NCI-H1694 (cell line): ENCODE results near the gene PCDHGA10.
"Not testable (repeated sequence)": the region's sequence is repeated elsewhere in the genome, so short reads cannot be mapped to it uniquely, and the experiment has no call there.

Experiments used
- DNase-seq: peaks from one replicate; lab custom pipeline; 2025; lab: John Stamatoyannopoulos, UW

PCDHGA10 gene

GRCh38 chr5:141420855-141421488 is 8.2 kb downstream of the PCDHGA10 start, which contains the start of gene PCDHGA11:
Gene PCDHGA11, plus strand, starts transcription at chr5:141421051. Its CDS starts 177 bp downstream, at chr5:141421228.
- no peak for DNase-seq

- no peak for DNase-seq
Observed at GRCh38 chr5:141421489-141421855, 8.7 kb downstream of the PCDHGA10 start.

- DNase-seq: no peak
Observed at GRCh38 chr5:141422742-141423291, 10.0 kb downstream of the PCDHGA10 start.

GRCh38 chr5:141427783-141428426 is 15.1 kb downstream of the PCDHGA10 start:
- no peak for DNase-seq

GRCh38 chr5:141430332-141431113 is 17.7 kb downstream of the PCDHGA10 start, which contains the start of gene PCDHGA12:
Gene PCDHGA12, plus strand, starts transcription at chr5:141430507. Its CDS starts 253 bp downstream, at chr5:141430760.
- DNase-seq: no peak

GRCh38 chr5:141431286-141431685 is 18.5 kb downstream of the PCDHGA10 start:
- no peak for DNase-seq

- DNase-seq: not testable (repeated sequence)
Observed at GRCh38 chr5:141432308-141432707, 19.5 kb downstream of the PCDHGA10 start.

- not testable (repeated sequence) for DNase-seq
Observed at GRCh38 chr5:141432726-141433125, 19.9 kb downstream of the PCDHGA10 start.

- DNase-seq: no peak
Observed at GRCh38 chr5:141434006-141434405, 21.2 kb downstream of the PCDHGA10 start.

GRCh38 chr5:141437221-141437620 is 24.4 kb downstream of the PCDHGA10 start:
- no peak for DNase-seq

- no peak for DNase-seq
Observed at GRCh38 chr5:141439411-141440141, 26.8 kb downstream of the PCDHGA10 start.

GRCh38 chr5:141440341-141440740 is 27.6 kb downstream of the PCDHGA10 start:
- no peak for DNase-seq

GRCh38 chr5:141441571-141442170 is 28.9 kb downstream of the PCDHGA10 start:
- DNase-seq: no peak

GRCh38 chr5:141465351-141465750 is 52.6 kb downstream of the PCDHGA10 start:
- no peak for DNase-seq
